GM06990 (cell line): ENCODE data around the gene CCDC136.

Experiments
- DNase-seq: peaks from one replicate; pipeline ENCODE4 v3.0.0-alpha.2; 2011; ENCODE audit not compliant: insufficient read length; ENCODE audit errors: extremely low read depth
- H3K27me3 ChIP-seq: replicated peaks from 2 replicates; pipeline ENCODE4 v1.6.0; 2011; ENCODE audit warnings: low read length; ENCODE audit not compliant: control insufficient read depth, insufficient read depth
- H3K36me3 ChIP-seq: 2 replicates; pipeline ENCODE4 v1.5.1; 2011; ENCODE audit warnings: low read length; ENCODE audit not compliant: control insufficient read depth, insufficient read depth
- H3K4me3 ChIP-seq: replicated peaks from 2 replicates; pipeline ENCODE4 v1.5.1; 2011; ENCODE audit warnings: low read depth, mild to moderate bottlenecking, control low read depth, low read length
- CTCF ChIP-seq: IDR thresholded peaks from 2 replicates; pipeline ENCODE4 v1.5.1; 2011; ENCODE audit warnings: low read length, control low read depth, mild to moderate bottlenecking, inconsistent platforms; ENCODE audit not compliant: insufficient read depth, poor library complexity, severe bottlenecking

The CCDC136 gene

GRCh38 chr7:128865303-128865702 lies 73.5 kb downstream of the CCDC136 start:
- Histone ChIP-seq H3K36me3 (peaks cover 14% of the 10 kb centered on the region), H3K27me3 (no peaks in the 10 kb centered on the region), H3K4me3 (no peak overlapping the region)
- no peak for TF ChIP-seq CTCF
- no peak for DNase-seq

GRCh38 chr7:128865996-128866877 lies 74.5 kb downstream of the CCDC136 start:
- DNase-seq, result no peak
- Histone ChIP-seq H3K36me3 (peaks cover 14% of the 10 kb centered on the region), H3K27me3 (no peaks in the 10 kb centered on the region), H3K4me3 (no peak overlapping the region)
- TF ChIP-seq CTCF, result no peak

GRCh38 chr7:128867241-128867640 lies 75.5 kb downstream of the CCDC136 start:
- no peak for DNase-seq
- Histone ChIP-seq H3K36me3 (peaks cover 14% of the 10 kb centered on the region), H3K4me3 (no peak overlapping the region), H3K27me3 (no peaks in the 10 kb centered on the region)
- TF ChIP-seq CTCF, result no peak

- no peak for DNase-seq
- Histone ChIP-seq H3K4me3 (no peak overlapping the region), H3K27me3 (no peaks in the 10 kb centered on the region), H3K36me3 (peaks cover 14% of the 10 kb centered on the region)
- no peak for TF ChIP-seq CTCF
These were observed 76.3 kb downstream of the CCDC136 start for GRCh38 chr7:128867842-128868623.

- Histone ChIP-seq H3K36me3 (peaks cover 14% of the 10 kb centered on the region), H3K4me3 (no peak overlapping the region), H3K27me3 (no peaks in the 10 kb centered on the region)
- no peak for TF ChIP-seq CTCF
- DNase-seq, result no peak
These were observed 76.9 kb downstream of the CCDC136 start for GRCh38 chr7:128868624-128869137.
